GM10266 (cell line): ENCODE results near the gene CX3CR1.

Experiments
- DNase-seq: peaks from one replicate; pipeline ENCODE4 v3.0.0; 2012; ENCODE audit errors: extremely low spot score
- TF ChIP-seq, protein P1 (sequence below): IDR thresholded peaks from 2 replicates; pipeline ENCODE4 v1.5.1; 2012; ENCODE audit warnings: mild to moderate bottlenecking, low read depth; ENCODE audit not compliant: control insufficient read depth, insufficient read depth; ENCODE audit errors: missing control alignments

The CX3CR1 gene

DNA sequence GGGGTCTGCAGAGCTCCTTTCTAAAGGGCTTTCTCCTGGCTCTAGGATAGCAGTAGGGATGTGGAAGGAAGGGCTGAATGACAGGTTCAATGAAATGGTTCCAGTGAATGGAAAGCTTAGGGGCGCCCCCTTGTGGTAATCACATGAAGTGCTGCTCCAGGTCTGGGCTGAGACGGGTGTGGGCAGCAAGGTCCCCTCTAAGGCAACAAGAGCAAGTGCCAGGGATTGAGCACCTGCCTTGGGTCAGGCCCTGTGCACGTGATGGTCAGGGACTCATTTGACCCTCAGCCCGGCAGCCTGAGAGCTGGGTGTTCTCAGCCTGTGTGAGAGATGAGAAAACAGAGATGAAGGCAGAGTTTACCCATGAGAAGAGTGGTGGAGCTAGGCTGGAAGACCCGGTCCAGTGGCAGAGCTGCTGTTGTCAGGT lies 12.1 kb upstream of the CX3CR1 start:
- TF ChIP-seq, protein P1, sequence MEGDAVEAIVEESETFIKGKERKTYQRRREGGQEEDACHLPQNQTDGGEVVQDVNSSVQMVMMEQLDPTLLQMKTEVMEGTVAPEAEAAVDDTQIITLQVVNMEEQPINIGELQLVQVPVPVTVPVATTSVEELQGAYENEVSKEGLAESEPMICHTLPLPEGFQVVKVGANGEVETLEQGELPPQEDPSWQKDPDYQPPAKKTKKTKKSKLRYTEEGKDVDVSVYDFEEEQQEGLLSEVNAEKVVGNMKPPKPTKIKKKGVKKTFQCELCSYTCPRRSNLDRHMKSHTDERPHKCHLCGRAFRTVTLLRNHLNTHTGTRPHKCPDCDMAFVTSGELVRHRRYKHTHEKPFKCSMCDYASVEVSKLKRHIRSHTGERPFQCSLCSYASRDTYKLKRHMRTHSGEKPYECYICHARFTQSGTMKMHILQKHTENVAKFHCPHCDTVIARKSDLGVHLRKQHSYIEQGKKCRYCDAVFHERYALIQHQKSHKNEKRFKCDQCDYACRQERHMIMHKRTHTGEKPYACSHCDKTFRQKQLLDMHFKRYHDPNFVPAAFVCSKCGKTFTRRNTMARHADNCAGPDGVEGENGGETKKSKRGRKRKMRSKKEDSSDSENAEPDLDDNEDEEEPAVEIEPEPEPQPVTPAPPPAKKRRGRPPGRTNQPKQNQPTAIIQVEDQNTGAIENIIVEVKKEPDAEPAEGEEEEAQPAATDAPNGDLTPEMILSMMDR, result peak; percentile 89
- peak; percentile 61 for DNase-seq

DNA sequence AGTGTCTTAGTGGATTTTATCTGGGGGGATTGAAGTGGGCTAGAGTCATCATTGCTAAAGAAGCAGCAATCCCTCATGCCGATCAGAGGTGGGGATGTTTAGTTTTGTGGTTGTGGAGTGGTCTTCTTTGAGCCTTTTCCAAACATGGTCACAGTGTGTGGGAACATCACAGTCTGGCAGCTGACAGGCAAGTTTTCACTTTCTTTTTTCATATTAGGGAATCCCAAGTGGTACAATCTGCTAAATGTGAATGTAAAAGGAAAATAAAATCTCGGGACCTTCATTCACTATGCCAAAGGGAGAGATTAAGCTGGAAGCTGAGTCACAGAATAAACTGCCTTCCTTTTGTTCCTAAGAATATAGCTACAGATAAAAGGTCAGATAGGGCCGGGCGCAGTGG lies 10.4 kb upstream of the CX3CR1 start:
- no peak for DNase-seq
- TF ChIP-seq, protein P1, result no peak

DNA sequence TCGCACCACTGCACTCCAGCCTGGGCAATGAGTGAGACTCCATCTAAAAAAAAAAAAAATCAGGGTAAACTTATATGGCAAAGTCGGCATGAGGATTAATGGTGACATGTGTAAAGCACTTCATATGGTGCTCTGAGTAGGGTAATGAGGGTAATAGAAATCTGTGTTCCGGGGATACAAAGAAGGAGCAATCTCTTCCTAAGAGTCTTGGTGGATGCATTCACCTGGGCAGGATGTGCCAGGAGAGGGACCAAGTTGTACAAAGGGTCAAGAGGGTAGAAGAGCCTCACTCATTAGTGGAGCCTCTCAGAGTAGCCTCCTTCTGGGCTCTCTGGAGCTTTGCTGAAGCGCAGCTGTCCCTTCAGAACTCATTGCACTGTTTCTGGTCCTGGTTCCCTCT lies 9.3 kb upstream of the CX3CR1 start:
- TF ChIP-seq, protein P1, result no peak
- no peak for DNase-seq

DNA sequence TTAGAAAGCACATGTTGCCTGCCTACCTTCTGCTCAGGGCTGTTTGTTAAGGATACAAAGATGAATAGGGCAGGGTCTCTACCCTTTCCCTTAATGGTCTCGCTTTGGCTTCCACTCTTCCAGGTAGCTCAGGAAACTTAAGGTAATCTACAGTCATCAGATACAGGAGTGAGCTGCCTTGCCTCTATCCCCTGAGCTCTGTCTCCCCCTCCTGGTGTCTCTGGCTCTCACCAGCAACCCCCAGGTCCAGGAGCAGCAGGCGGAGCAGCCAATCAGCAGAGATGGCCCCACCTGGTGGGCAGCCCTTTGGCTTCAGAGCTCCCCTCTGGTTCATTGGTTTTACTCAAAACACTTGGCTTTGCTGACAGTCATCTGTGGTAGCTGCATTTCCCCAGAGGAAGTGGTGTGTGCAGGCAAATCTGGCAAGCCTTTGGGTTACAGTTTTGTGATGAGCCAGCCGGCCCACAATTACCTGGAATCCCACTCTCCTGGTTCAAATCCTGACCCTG lies 8.5 kb upstream of the CX3CR1 start:
- DNase-seq, result peak; percentile 92
- TF ChIP-seq, protein P1, result peak; percentile 96

DNA sequence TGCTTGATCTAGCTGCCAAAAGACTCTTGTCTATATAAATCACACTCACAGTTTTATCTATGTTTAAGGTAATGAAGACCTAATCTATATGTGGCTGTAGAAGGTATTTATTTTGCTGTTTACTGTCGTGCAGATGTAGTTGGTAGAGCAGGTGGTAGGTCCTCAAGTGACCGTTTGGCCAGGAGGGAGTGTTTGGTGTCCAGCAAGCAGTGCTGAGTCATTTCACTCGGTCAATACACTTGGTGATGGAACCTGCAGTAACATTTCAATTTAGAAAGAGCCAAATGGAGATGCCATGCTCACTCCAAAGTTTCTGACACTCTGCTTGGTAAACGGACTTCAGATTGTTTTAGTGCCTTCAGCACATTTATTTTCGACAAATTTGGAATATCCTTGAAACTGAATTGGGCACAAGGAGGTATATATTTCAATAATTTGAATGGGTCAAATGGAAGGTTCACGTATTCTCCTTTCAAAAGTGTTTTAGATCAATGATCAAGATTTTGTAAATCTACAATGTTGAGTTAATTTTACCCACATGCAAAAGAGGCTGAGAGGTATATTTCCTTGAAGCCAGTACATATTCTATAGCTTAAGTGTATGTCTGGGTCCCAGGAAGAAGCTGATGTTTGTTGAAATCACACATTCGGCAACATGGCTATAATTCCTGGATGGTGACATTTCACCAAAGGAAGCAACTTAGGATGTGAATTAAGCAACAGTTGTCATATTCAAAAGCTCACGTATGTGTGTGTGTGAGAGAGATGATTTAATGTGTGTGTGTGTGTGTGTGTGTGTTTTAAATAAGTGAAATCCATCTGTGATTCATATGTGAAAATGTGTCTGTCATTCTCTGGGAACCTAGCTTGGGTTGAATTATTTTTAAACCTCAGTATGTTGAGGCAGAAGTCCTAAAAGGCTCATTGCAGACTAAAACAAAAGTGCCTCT lies 7.7 kb upstream of the CX3CR1 start:
- TF ChIP-seq, protein P1, result no peak
- no peak for DNase-seq

DNA sequence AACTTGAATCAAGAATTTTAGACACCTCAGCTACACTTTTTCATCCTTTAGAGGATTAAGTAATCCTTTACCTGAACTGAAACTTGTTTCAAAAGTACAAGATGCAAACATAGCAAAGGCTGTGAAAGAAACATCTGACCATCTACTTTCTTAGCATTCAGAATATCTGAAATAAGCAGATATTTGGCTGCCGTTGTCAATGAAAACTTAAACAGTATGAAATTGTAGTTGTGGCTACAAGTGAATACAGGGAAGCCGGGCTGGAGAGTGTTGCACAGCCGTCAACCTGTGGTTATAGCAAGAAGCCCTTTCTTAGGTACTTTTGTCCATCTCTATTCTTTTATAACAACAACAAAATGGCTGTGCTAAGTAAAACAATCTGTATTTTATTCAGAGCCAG lies 6.9 kb upstream of the CX3CR1 start:
- DNase-seq, result no peak
- TF ChIP-seq, protein P1, result no peak

DNA sequence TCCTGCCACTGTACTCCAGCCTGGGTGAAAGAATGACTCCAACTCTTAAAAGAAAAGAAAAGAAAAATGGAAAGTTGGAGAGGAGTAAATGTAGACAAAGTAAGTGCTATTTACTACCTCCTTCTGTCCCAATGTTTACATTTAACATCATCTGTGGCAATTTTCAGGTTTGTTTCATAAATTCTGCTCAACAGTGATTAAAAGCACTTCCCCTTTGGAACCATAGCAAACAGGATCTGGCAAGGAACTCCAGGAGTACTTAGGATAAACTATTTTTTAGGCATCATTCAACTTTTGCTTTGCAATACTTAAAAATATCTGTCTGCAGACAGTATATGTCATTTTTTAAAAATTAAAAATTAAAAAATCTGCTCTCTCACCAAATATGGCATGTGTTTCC lies 5.5 kb upstream of the CX3CR1 start:
- TF ChIP-seq, protein P1, result no peak
- DNase-seq, result no peak
